Measurements from ENCODE around the gene FBL.

DNA sequence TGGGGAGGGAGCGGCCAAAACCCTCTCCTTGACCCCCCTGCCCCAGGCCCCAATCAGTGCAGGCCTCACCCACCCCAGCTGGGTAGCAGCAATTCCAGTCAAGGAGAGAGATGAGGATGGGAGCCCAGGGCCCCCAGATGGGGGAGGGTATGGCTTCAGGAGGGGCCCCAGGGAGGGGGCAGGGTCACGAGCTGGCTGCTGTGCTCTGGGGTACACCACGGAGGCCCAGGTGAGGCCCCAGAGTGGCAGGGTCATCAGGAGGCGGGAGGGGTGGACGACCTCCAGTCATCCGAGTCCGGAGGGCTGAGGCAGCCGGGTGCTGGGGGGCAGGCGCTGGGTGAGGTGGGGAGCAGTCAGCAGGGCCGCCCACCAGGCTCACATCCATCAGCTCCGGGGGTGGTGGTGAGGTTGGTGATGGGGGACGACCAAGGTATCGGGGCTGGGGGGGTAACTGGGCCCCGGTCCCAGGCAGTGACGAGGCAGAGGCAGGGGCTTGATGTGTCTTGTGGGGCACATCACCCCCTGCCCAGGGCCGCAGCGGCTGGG is 20.6 kb downstream of the FBL start:
- TF ChIP-seq, protein P1, sequence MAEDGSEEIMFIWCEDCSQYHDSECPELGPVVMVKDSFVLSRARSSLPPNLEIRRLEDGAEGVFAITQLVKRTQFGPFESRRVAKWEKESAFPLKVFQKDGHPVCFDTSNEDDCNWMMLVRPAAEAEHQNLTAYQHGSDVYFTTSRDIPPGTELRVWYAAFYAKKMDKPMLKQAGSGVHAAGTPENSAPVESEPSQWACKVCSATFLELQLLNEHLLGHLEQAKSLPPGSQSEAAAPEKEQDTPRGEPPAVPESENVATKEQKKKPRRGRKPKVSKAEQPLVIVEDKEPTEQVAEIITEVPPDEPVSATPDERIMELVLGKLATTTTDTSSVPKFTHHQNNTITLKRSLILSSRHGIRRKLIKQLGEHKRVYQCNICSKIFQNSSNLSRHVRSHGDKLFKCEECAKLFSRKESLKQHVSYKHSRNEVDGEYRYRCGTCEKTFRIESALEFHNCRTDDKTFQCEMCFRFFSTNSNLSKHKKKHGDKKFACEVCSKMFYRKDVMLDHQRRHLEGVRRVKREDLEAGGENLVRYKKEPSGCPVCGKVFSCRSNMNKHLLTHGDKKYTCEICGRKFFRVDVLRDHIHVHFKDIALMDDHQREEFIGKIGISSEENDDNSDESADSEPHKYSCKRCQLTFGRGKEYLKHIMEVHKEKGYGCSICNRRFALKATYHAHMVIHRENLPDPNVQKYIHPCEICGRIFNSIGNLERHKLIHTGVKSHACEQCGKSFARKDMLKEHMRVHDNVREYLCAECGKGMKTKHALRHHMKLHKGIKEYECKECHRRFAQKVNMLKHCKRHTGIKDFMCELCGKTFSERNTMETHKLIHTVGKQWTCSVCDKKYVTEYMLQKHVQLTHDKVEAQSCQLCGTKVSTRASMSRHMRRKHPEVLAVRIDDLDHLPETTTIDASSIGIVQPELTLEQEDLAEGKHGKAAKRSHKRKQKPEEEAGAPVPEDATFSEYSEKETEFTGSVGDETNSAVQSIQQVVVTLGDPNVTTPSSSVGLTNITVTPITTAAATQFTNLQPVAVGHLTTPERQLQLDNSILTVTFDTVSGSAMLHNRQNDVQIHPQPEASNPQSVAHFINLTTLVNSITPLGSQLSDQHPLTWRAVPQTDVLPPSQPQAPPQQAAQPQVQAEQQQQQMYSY (CRISPR knock-in tag; IDR thresholded peaks at IDR 0.05): no peak
- TF ChIP-seq, protein P2, sequence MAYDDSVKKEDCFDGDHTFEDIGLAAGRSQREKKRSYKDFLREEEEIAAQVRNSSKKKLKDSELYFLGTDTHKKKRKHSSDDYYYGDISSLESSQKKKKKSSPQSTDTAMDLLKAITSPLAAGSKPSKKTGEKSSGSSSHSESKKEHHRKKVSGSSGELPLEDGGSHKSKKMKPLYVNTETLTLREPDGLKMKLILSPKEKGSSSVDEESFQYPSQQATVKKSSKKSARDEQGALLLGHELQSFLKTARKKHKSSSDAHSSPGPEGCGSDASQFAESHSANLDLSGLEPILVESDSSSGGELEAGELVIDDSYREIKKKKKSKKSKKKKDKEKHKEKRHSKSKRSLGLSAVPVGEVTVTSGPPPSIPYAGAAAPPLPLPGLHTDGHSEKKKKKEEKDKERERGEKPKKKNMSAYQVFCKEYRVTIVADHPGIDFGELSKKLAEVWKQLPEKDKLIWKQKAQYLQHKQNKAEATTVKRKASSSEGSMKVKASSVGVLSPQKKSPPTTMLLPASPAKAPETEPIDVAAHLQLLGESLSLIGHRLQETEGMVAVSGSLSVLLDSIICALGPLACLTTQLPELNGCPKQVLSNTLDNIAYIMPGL (CRISPR knock-in tag; IDR thresholded peaks at IDR 0.05): no peak
- TF ChIP-seq, protein P3, sequence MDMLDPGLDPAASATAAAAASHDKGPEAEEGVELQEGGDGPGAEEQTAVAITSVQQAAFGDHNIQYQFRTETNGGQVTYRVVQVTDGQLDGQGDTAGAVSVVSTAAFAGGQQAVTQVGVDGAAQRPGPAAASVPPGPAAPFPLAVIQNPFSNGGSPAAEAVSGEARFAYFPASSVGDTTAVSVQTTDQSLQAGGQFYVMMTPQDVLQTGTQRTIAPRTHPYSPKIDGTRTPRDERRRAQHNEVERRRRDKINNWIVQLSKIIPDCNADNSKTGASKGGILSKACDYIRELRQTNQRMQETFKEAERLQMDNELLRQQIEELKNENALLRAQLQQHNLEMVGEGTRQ (CRISPR knock-in tag; IDR thresholded peaks at IDR 0.05): no peak
- no peak for TF ChIP-seq ATF1 (CRISPR knock-in tag; IDR thresholded peaks at IDR 0.05)
- no peak for TF ChIP-seq RELA (CRISPR knock-in tag; IDR thresholded peaks at IDR 0.05; ENCODE audit: borderline replicate concordance)
- TF ChIP-seq, protein P4, sequence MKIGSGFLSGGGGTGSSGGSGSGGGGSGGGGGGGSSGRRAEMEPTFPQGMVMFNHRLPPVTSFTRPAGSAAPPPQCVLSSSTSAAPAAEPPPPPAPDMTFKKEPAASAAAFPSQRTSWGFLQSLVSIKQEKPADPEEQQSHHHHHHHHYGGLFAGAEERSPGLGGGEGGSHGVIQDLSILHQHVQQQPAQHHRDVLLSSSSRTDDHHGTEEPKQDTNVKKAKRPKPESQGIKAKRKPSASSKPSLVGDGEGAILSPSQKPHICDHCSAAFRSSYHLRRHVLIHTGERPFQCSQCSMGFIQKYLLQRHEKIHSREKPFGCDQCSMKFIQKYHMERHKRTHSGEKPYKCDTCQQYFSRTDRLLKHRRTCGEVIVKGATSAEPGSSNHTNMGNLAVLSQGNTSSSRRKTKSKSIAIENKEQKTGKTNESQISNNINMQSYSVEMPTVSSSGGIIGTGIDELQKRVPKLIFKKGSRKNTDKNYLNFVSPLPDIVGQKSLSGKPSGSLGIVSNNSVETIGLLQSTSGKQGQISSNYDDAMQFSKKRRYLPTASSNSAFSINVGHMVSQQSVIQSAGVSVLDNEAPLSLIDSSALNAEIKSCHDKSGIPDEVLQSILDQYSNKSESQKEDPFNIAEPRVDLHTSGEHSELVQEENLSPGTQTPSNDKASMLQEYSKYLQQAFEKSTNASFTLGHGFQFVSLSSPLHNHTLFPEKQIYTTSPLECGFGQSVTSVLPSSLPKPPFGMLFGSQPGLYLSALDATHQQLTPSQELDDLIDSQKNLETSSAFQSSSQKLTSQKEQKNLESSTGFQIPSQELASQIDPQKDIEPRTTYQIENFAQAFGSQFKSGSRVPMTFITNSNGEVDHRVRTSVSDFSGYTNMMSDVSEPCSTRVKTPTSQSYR (CRISPR knock-in tag; IDR thresholded peaks at IDR 0.05): no peak
- TF ChIP-seq, protein P5, sequence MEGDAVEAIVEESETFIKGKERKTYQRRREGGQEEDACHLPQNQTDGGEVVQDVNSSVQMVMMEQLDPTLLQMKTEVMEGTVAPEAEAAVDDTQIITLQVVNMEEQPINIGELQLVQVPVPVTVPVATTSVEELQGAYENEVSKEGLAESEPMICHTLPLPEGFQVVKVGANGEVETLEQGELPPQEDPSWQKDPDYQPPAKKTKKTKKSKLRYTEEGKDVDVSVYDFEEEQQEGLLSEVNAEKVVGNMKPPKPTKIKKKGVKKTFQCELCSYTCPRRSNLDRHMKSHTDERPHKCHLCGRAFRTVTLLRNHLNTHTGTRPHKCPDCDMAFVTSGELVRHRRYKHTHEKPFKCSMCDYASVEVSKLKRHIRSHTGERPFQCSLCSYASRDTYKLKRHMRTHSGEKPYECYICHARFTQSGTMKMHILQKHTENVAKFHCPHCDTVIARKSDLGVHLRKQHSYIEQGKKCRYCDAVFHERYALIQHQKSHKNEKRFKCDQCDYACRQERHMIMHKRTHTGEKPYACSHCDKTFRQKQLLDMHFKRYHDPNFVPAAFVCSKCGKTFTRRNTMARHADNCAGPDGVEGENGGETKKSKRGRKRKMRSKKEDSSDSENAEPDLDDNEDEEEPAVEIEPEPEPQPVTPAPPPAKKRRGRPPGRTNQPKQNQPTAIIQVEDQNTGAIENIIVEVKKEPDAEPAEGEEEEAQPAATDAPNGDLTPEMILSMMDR (IDR thresholded peaks at IDR 0.05): no peak
